Osteoblast (primary cell): ENCODE data around the gene MTRFR. TPM values are rescaled to one million over a fixed set of nuclear protein-coding genes. Genes with fewer than 3 reads are reported as not detected.
"Not testable (repeated sequence)": the region's sequence is repeated elsewhere in the genome, so short reads cannot be mapped to it uniquely, and the experiment has no call there.

Experiments
- DNase-seq: peaks from one replicate; pipeline ENCODE4 v3.0.0; 2011; ENCODE audit warnings: low spot score, mixed read lengths; ENCODE audit not compliant: insufficient read length; ENCODE audit errors: missing footprints
- H2AFZ ChIP-seq: 2 replicates; pipeline ENCODE4 v1.6.0; 2011; ENCODE audit warnings: mild to moderate bottlenecking, low read length
- H3K27ac ChIP-seq: 2 replicates; pipeline ENCODE4 v1.5.1; 2011; ENCODE audit warnings: mild to moderate bottlenecking, low read depth, low read length, moderate library complexity
- H3K27me3 ChIP-seq: 2 replicates; pipeline ENCODE4 v1.6.0; 2012; ENCODE audit warnings: mild to moderate bottlenecking, control low read depth, inconsistent platforms, low read length, moderate library complexity; ENCODE audit not compliant: insufficient read depth
- H3K36me3 ChIP-seq: 2 replicates; pipeline ENCODE4 v1.5.1; 2011; ENCODE audit warnings: mild to moderate bottlenecking, low read length, control low read depth, moderate library complexity; ENCODE audit not compliant: insufficient read depth
- H3K4me1 ChIP-seq: 2 replicates; pipeline ENCODE4 v1.5.1; 2011; ENCODE audit warnings: mild to moderate bottlenecking, low read length, control low read depth, moderate library complexity; ENCODE audit not compliant: insufficient read depth
- H3K4me2 ChIP-seq: 2 replicates; pipeline ENCODE4 v1.6.0; 2011; ENCODE audit warnings: mild to moderate bottlenecking, low read length; ENCODE audit not compliant: insufficient read depth
- H3K4me3 ChIP-seq: fragments of 200-600 bp; sonication (generic); 3 replicates; pipeline ENCODE4 v1.5.1; 2012; ENCODE audit warnings: mild to moderate bottlenecking, low read length, inconsistent platforms; ENCODE audit not compliant: insufficient read depth
- H3K79me2 ChIP-seq: 2 replicates; pipeline ENCODE4 v1.6.0; 2012; ENCODE audit warnings: mild to moderate bottlenecking, low read length, control low read depth, inconsistent platforms; ENCODE audit not compliant: insufficient read depth
- H3K9me3 ChIP-seq: 2 replicates; pipeline ENCODE4 v1.5.1; 2011; ENCODE audit warnings: low read depth, low read length, control low read depth
- H4K20me1 ChIP-seq: 2 replicates; pipeline ENCODE4 v1.6.0; 2012; ENCODE audit warnings: mild to moderate bottlenecking, low read length, control low read depth; ENCODE audit not compliant: insufficient read depth
- CTCF ChIP-seq: IDR thresholded peaks from 2 replicates; pipeline ENCODE4 v1.5.1; 2011; ENCODE audit warnings: mild to moderate bottlenecking, low read depth, low read length, moderate library complexity; ENCODE audit errors: extremely low read depth
- total RNA-seq: library from RNA; depleted of rRNA; stranded (reverse); fragments of >200 nt; gene quantifications from 2 replicates; pipeline ENCODE4 v1.2.3, GENCODE V29; 2012

The MTRFR gene
- total RNA-seq: 10.9 and 16.3 TPM in 2 replicates

- no peaks in the 10 kb centered on the region for H3K27me3 ChIP-seq
- H3K27ac ChIP-seq: peak within 1 kb of the TSS; percentile 69
- H2AFZ ChIP-seq: peak within 1 kb of the TSS; percentile 88
- peaks cover 71% of the 10 kb centered on the region for H3K79me2 ChIP-seq
- peak within 1 kb of the TSS; percentile 97 for H3K4me2 ChIP-seq
- DNase-seq: peak; percentile 98
- H3K4me1 ChIP-seq: peaks cover 20% of the 10 kb centered on the region
- TF ChIP-seq CTCF: no peak
- peak within 1 kb of the TSS; percentile 92 for H3K4me3 ChIP-seq
- no peaks in the 10 kb centered on the region for H4K20me1 ChIP-seq
- H3K36me3 ChIP-seq: no peaks in the 10 kb centered on the region
- H3K9me3 ChIP-seq: no peaks in the 10 kb centered on the region
These were observed at the start of gene MTRFR, which contains the start of gene MPHOSPH9 for GRCh38 chr12:123232807-123233504. TSS of gene MTRFR (plus strand) at chr12:123233436. CDS start at chr12:123253675, 20,239 bp downstream. TSS of gene MPHOSPH9 (minus strand) at chr12:123233141. CDS start at chr12:123230364, 2,777 bp downstream.

GRCh38 chr12:123187637-123188036 is 45.6 kb upstream of the MTRFR start:
- Histone ChIP-seq H4K20me1 (no peaks in the 10 kb centered on the region), H3K79me2 (no peaks in the 10 kb centered on the region), H3K27ac (no peak overlapping the region), H3K4me3 (no peak overlapping the region), H2AFZ (no peak overlapping the region), H3K36me3 (peaks cover 29% of the 10 kb centered on the region), H3K27me3 (no peaks in the 10 kb centered on the region), H3K9me3 (no peaks in the 10 kb centered on the region), H3K4me1 (no peaks in the 10 kb centered on the region), H3K4me2 (no peak overlapping the region)
- TF ChIP-seq CTCF: no peak
- no peak for DNase-seq

- H3K36me3 ChIP-seq: peaks cover 22% of the 10 kb centered on the region
- DNase-seq: no peak
- H2AFZ ChIP-seq: no peak overlapping the region
- no peak for TF ChIP-seq CTCF
- no peak overlapping the region for H3K4me2 ChIP-seq
- no peak overlapping the region for H3K4me3 ChIP-seq
- H3K27ac ChIP-seq: no peak overlapping the region
- H3K79me2 ChIP-seq: no peaks in the 10 kb centered on the region
- no peaks in the 10 kb centered on the region for H3K27me3 ChIP-seq
- no peaks in the 10 kb centered on the region for H3K4me1 ChIP-seq
- H4K20me1 ChIP-seq: no peaks in the 10 kb centered on the region
- H3K9me3 ChIP-seq: no peaks in the 10 kb centered on the region
These were observed 33.3 kb upstream of the MTRFR start for GRCh38 chr12:123199936-123200335.

GRCh38 chr12:123200414-123200813 is 32.8 kb upstream of the MTRFR start:
- Histone ChIP-seq H3K79me2 (no peaks in the 10 kb centered on the region), H3K9me3 (no peaks in the 10 kb centered on the region), H2AFZ (no peak overlapping the region), H4K20me1 (no peaks in the 10 kb centered on the region), H3K27me3 (no peaks in the 10 kb centered on the region), H3K4me2 (no peak overlapping the region), H3K4me1 (no peaks in the 10 kb centered on the region), H3K4me3 (no peak overlapping the region), H3K36me3 (peaks cover 23% of the 10 kb centered on the region), H3K27ac (no peak overlapping the region)
- no peak for TF ChIP-seq CTCF
- DNase-seq: no peak

- not testable (repeated sequence) for H2AFZ ChIP-seq, H3K4me1 ChIP-seq, H3K9me3 ChIP-seq, H3K27ac ChIP-seq, H3K79me2 ChIP-seq, H4K20me1 ChIP-seq, H3K27me3 ChIP-seq, H3K4me2 ChIP-seq, DNase-seq, H3K4me3 ChIP-seq
- peaks cover 39% of the 10 kb centered on the region for H3K36me3 ChIP-seq
These were observed 26.4 kb upstream of the MTRFR start for GRCh38 chr12:123206794-123207193.

- not testable (repeated sequence) for H3K27ac ChIP-seq, H4K20me1 ChIP-seq, H3K4me2 ChIP-seq, H3K4me1 ChIP-seq, DNase-seq, H2AFZ ChIP-seq, H3K9me3 ChIP-seq, H3K79me2 ChIP-seq, H3K27me3 ChIP-seq, H3K4me3 ChIP-seq
- peaks cover 33% of the 10 kb centered on the region for H3K36me3 ChIP-seq
These were observed 25.4 kb upstream of the MTRFR start for GRCh38 chr12:123207815-123208214.
